Glutamatergic neuron (in vitro differentiated cells): Measurements from ENCODE around the gene PTPRN2. TPM values are rescaled to one million over a fixed set of nuclear protein-coding genes. Genes with fewer than 3 reads are reported as not detected.
"Not testable (repeated sequence)": the region's sequence is repeated elsewhere in the genome, so short reads cannot be mapped to it uniquely, and the experiment has no call there.

ENCODE experiments used
- DNase-seq: peaks from one replicate; pipeline ENCODE4 v3.0.0; 2022
- H3K27ac Mint-ChIP-seq: one replicate; pipeline ENCODE4 v1.8.0; 2020; ENCODE audit warnings: mild to moderate bottlenecking, mixed read lengths, inconsistent platforms; ENCODE audit not compliant: unreplicated experiment
- H3K27me3 Mint-ChIP-seq: one replicate; pipeline ENCODE4 v1.8.0; 2020; ENCODE audit warnings: mild to moderate bottlenecking, moderate library complexity, mixed read lengths, inconsistent platforms; ENCODE audit not compliant: unreplicated experiment
- H3K36me3 Mint-ChIP-seq: one replicate; pipeline ENCODE4 v1.8.0; 2020; ENCODE audit warnings: mild to moderate bottlenecking, mixed read lengths, inconsistent platforms; ENCODE audit not compliant: unreplicated experiment
- H3K4me1 Mint-ChIP-seq: one replicate; pipeline ENCODE4 v1.8.0; 2020; ENCODE audit warnings: mild to moderate bottlenecking, low read depth, mixed read lengths, inconsistent platforms; ENCODE audit not compliant: unreplicated experiment
- H3K4me3 Mint-ChIP-seq: one replicate; pipeline ENCODE4 v1.8.0; 2020; ENCODE audit warnings: mild to moderate bottlenecking, mixed read lengths, inconsistent platforms; ENCODE audit not compliant: unreplicated experiment
- H3K9me3 Mint-ChIP-seq: one replicate; pipeline ENCODE4 v1.8.0; 2020; ENCODE audit warnings: mild to moderate bottlenecking, moderate library complexity, mixed read lengths, inconsistent platforms; ENCODE audit not compliant: unreplicated experiment
- total RNA-seq: library from RNA; stranded (reverse); fragmentation: NEBNext Ultra II Directional; extraction: Animal tissue kit (Norgen Biotek cat#: 25700); gene quantifications from one replicate; pipeline ENCODE4 v1.2.1, GENCODE V29; 2021; ENCODE audit not compliant: unreplicated experiment
- TF ChIP-seq, protein P1 (sequence below): fragments of 200-600 bp; sonication (generic); IDR thresholded peaks from one replicate; pipeline ENCODE4 v1.5.0; 2021; ENCODE audit not compliant: partially characterized antibody, unreplicated experiment

The PTPRN2 gene
- total RNA-seq, 1 donor from 2014 or later = 49.0 TPM

DNA sequence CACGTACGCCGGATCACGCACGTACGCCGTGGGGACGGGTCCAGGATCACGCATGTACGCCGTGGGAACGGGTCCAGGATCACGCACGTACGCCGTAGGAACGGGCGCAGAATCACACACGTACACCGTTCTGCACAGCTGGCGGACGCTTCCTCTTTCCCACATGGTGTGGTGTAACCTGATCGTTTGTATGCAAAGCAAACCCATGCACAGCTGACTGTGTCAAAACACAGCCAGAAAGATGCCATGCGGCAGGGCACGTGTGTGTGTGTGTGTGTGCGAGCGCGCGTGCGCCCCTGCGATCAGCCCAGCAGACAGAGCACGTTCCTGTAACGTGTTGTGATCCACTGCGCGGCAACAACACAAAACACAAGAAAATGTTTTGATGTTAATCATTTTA is 677.2 kb downstream of the PTPRN2 start:
- DNase-seq = no peak
- H3K27ac Mint-ChIP-seq = no peak overlapping the region
- no peak overlapping the region for H3K4me3 Mint-ChIP-seq
- H3K9me3 Mint-ChIP-seq = peaks cover 10% of the 10 kb centered on the region
- H3K27me3 Mint-ChIP-seq = peaks cover 4% of the 10 kb centered on the region
- peaks cover 9% of the 10 kb centered on the region for H3K36me3 Mint-ChIP-seq
- H3K4me1 Mint-ChIP-seq = no peaks in the 10 kb centered on the region
- TF ChIP-seq, protein P1, sequence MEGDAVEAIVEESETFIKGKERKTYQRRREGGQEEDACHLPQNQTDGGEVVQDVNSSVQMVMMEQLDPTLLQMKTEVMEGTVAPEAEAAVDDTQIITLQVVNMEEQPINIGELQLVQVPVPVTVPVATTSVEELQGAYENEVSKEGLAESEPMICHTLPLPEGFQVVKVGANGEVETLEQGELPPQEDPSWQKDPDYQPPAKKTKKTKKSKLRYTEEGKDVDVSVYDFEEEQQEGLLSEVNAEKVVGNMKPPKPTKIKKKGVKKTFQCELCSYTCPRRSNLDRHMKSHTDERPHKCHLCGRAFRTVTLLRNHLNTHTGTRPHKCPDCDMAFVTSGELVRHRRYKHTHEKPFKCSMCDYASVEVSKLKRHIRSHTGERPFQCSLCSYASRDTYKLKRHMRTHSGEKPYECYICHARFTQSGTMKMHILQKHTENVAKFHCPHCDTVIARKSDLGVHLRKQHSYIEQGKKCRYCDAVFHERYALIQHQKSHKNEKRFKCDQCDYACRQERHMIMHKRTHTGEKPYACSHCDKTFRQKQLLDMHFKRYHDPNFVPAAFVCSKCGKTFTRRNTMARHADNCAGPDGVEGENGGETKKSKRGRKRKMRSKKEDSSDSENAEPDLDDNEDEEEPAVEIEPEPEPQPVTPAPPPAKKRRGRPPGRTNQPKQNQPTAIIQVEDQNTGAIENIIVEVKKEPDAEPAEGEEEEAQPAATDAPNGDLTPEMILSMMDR = no peak

- DNase-seq, H3K27ac Mint-ChIP-seq, H3K36me3 Mint-ChIP-seq, H3K4me1 Mint-ChIP-seq, H3K27me3 Mint-ChIP-seq, H3K4me3 Mint-ChIP-seq: not testable (repeated sequence)
- H3K9me3 Mint-ChIP-seq = peaks cover 13% of the 10 kb centered on the region
These were observed 677.6 kb downstream of the PTPRN2 start for GRCh38 chr7:157910045-157910444.

GRCh38 chr7:157909370-157909769 is 678.3 kb downstream of the PTPRN2 start:
- Mint-ChIP-seq H3K4me3 (no peak overlapping the region), H3K27me3 (peaks cover 3% of the 10 kb centered on the region), H3K9me3 (peaks cover 11% of the 10 kb centered on the region), H3K27ac (no peak overlapping the region), H3K4me1 (no peaks in the 10 kb centered on the region), H3K36me3 (peaks cover 8% of the 10 kb centered on the region)
- TF ChIP-seq, protein P1 = no peak
- DNase-seq = no peak

DNA sequence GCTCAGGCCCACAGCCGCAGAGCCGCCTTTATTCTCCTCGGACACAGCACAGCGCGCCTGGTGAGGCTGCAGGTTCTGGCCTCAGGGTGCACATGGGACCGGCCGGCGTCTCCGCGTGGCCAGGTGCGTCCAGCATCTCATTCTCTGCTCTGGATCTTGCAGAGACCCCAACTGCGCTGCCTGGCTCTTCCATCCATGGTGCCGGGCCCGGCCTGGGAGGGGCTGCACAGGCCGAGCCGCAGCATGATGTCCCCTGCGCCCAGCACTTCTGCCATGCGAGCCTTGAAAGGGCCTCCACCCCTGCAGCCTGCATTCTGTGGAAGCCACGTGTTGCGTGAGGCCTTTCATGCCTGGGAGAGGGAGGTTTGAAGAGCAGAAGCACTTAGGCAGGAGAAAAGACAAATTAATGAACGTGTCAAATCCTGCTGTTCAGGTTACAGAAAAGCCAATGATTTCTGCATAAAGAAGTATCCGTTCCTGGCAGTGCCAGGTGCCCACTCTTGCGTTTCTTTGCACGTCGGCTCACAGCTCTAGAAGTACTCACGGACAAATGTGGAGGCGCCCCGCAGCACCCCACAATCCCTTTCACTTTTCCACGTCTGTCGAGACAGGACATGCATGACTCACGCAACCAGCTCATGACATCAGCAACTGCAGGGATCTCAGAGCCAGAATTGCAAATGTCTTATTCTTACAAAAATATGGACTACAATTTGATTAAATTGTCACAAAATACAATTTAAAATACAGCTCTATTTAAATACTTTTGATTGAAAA is 679.4 kb downstream of the PTPRN2 start:
- Mint-ChIP-seq H3K4me3 (no peak overlapping the region), H3K27ac (no peak overlapping the region), H3K4me1 (peaks cover 4% of the 10 kb centered on the region), H3K36me3 (peaks cover 8% of the 10 kb centered on the region), H3K27me3 (peaks cover 3% of the 10 kb centered on the region), H3K9me3 (peaks cover 20% of the 10 kb centered on the region)
- no peak for DNase-seq
- TF ChIP-seq, protein P1 = no peak

GRCh38 chr7:157907091-157907490 is 680.5 kb downstream of the PTPRN2 start:
- Mint-ChIP-seq H3K36me3 (peaks cover 8% of the 10 kb centered on the region), H3K9me3 (peaks cover 22% of the 10 kb centered on the region), H3K4me3 (no peak overlapping the region), H3K27me3 (peaks cover 3% of the 10 kb centered on the region), H3K4me1 (peaks cover 4% of the 10 kb centered on the region), H3K27ac (no peak overlapping the region)
- TF ChIP-seq, protein P1 = no peak
- DNase-seq = no peak
